GM12878 (cell line): ENCODE results near the gene SLC15A3. TPM values are rescaled to one million over a fixed set of nuclear protein-coding genes. Genes with fewer than 3 reads are reported as not detected.

ENCODE experiments used
- ATAC-seq: fragments of 200-7000 bp; cut with Tn5 transposase; 3 replicates; pipeline ENCODE4 v1.9.1; 2020; ENCODE audit warnings: mild to moderate bottlenecking, moderate library complexity
- BruUV-seq: library from RNA; stranded (reverse); fragments of 400-500 nt; replicated peaks from 2 replicates; lab custom pipeline; 2021; lab: Mats Ljungman, UMichigan
- CTCF ChIA-PET: fragments of 300-600 bp; sonication (Branson Sonifier 250); formaldehyde crosslinking; extraction: SDS; loops from one replicate; lab custom pipeline; 2021; ENCODE audit warnings: inconsistent platforms; lab: Yijun Ruan, JAX
- POLR2A ChIA-PET: fragments of 350-600 bp; formaldehyde crosslinking; extraction: SDS; loops from one replicate; lab custom pipeline; 2021; ENCODE audit warnings: inconsistent platforms; lab: Charles Lee
- RAD21 ChIA-PET: fragments of 300-600 bp; sonication (Branson Sonifier 250); formaldehyde crosslinking; loops from one replicate; lab custom pipeline; 2023; ENCODE audit warnings: antibody characterized with exemption; ENCODE audit not compliant: unreplicated experiment; lab: Charles Lee
- SMC1A ChIA-PET: fragments of 300-600 bp; sonication (Branson Sonifier 250); formaldehyde crosslinking; loops from one replicate; lab custom pipeline; 2023; ENCODE audit not compliant: unreplicated experiment, uncharacterized antibody; lab: Charles Lee
- DNase-seq: peaks from one replicate; pipeline ENCODE4 v3.0.0-alpha.2; 2011; ENCODE audit warnings: low read depth, low spot score
- FAIRE-seq: peaks from 3 replicates; lab custom pipeline; 2011; peaks lifted over from hg19 to GRCh38; lab: Jason Lieb, UNC
- H2AFZ ChIP-seq: 2 replicates; pipeline ENCODE4 v1.6.0; 2011; ENCODE audit warnings: low read depth, low read length, control low read depth; ENCODE audit not compliant: control insufficient read depth
- H3K27ac ChIP-seq: 2 replicates; pipeline ENCODE4 v1.5.1; 2011; ENCODE audit warnings: control low read depth; ENCODE audit not compliant: control insufficient read depth, insufficient read depth
- H3K27me3 ChIP-seq, 2 experiments: replicated peaks in 1 of 2; 2 replicates each; pipeline versions ENCODE4 v1.6.0 to v1.6.1; 2011; ENCODE audit warnings: low read length in 1 of 2; ENCODE audit not compliant: control insufficient read depth in 2 of 2, insufficient read depth in 2 of 2
- H3K36me3 ChIP-seq, 2 experiments: 2 replicates each; pipeline ENCODE4 v1.5.1; 2011; ENCODE audit warnings: low read length in 1 of 2; ENCODE audit not compliant: control insufficient read depth in 2 of 2, insufficient read depth in 2 of 2
- H3K4me1 ChIP-seq: 2 replicates; pipeline ENCODE4 v1.6.1; 2011; ENCODE audit warnings: mild to moderate bottlenecking, low read length, moderate library complexity, mixed read lengths; ENCODE audit not compliant: control insufficient read depth, insufficient read depth
- H3K4me2 ChIP-seq: 2 replicates; pipeline ENCODE4 v1.6.0; 2011; ENCODE audit warnings: control low read depth; ENCODE audit not compliant: control insufficient read depth, insufficient read depth
- H3K4me3 ChIP-seq: fragments of 200-600 bp; sonication (generic); 2 replicates; pipeline ENCODE4 v1.5.1; 2016
- H3K79me2 ChIP-seq: 2 replicates; pipeline ENCODE4 v1.6.0; 2011; ENCODE audit warnings: low read length; ENCODE audit not compliant: control insufficient read depth, insufficient read depth
- H3K9ac ChIP-seq: 2 replicates; pipeline ENCODE4 v1.8.0; 2011; ENCODE audit warnings: low read length, control low read depth, mixed read lengths; ENCODE audit not compliant: control insufficient read depth, insufficient read depth
- H3K9me3 ChIP-seq: replicated peaks from 3 replicates; pipeline ENCODE4 v1.5.1; 2011; ENCODE audit warnings: mild to moderate bottlenecking, low read length; ENCODE audit not compliant: control insufficient read depth, insufficient read depth
- H4K20me1 ChIP-seq: 2 replicates; pipeline ENCODE4 v1.6.0; 2011; ENCODE audit not compliant: control insufficient read depth, insufficient read depth
- BRCA1 ChIP-seq: IDR thresholded peaks from 2 replicates; pipeline ENCODE4 v1.6.1; 2011; ENCODE audit warnings: low read depth, low read length, improper control_type of control experiment
- HDAC6 ChIP-seq: fragments of 200-600 bp; sonication (generic); IDR thresholded peaks from one replicate; pipeline ENCODE4 v1.8.0; 2017; ENCODE audit warnings: antibody characterized with exemption; ENCODE audit not compliant: unreplicated experiment
- HDGF ChIP-seq: fragments of 450-650 bp; IDR thresholded peaks from 2 replicates; pipeline ENCODE4 v1.6.1; 2016; ENCODE audit warnings: antibody characterized with exemption
- JUND ChIP-seq: IDR thresholded peaks from 2 replicates; pipeline ENCODE4 v1.6.1; 2012; ENCODE audit warnings: low read depth, mild to moderate bottlenecking, low read length, improper control_type of control experiment, moderate library complexity
- KLF5 ChIP-seq: fragments of 450-650 bp; IDR thresholded peaks from 2 replicates; pipeline ENCODE4 v1.6.1; 2014; ENCODE audit warnings: mild to moderate bottlenecking; ENCODE audit not compliant: partially characterized antibody
- NR2C1 ChIP-seq: fragments of 450-650 bp; IDR thresholded peaks from 2 replicates; pipeline ENCODE4 v1.6.1; 2017; ENCODE audit warnings: antibody characterized with exemption, mild to moderate bottlenecking, moderate library complexity
- PAX8 ChIP-seq: fragments of 450-650 bp; IDR thresholded peaks from 2 replicates; pipeline ENCODE4 v1.6.1; 2017; ENCODE audit warnings: mild to moderate bottlenecking, moderate library complexity
- RELB ChIP-seq: fragments of 450-650 bp; IDR thresholded peaks from 2 replicates; pipeline ENCODE4 v1.6.1; 2017; ENCODE audit warnings: low read depth, mild to moderate bottlenecking, moderate library complexity
- SMAD5 ChIP-seq: IDR thresholded peaks from 2 replicates; pipeline ENCODE4 v1.6.1; 2016; ENCODE audit warnings: antibody characterized with exemption, low read depth
- WGBS: methylation state at CpG from one replicate; pipeline ENCODE4 v1.1.6; 2016; ENCODE audit warnings: low lambda C conversion rate; ENCODE audit not compliant: insufficient replicate concordance, insufficient coverage; ENCODE audit errors: missing lambda C conversion rate; 5-methylcytosine and 5-hydroxymethylcytosine counted together
- in situ Hi-C: fragments of 300-500 bp; cut with MboI; formaldehyde crosslinking; loops from 9 replicates; pipeline ENCODE4 v1.14.3; 2018; ENCODE audit warnings: mixed read lengths
- intact Hi-C: fragments of 100-400 bp; cut with micrococcal nuclease; formaldehyde crosslinking; loops from one replicate; pipeline ENCODE4 v1.14.2; 2022; ENCODE audit not compliant: unreplicated experiment
- polyA plus RNA-seq, 11 experiments: library from polyadenylated mRNA; depleted of rRNA in 4 of 11; unstranded in 6 of 11; stranded (reverse) in 5 of 11; fragments of >200 nt; fragmentation: Nextera tagmentation in 4 of 11; fragmentation: Illumina TruSeq in 1 of 11; extraction: Ambion mirVana in 4 of 11; extraction: Trizol in 1 of 11; gene quantifications; 1 replicate in 1 of 11; 2 replicates in 10 of 11; pipeline versions ENCODE4 v1.2.1 to v1.2.3, GENCODE V29; 2011 to 2016; ENCODE audit warnings: inconsistent platforms in 2 of 11, missing spikeins in 2 of 11, low read depth in 1 of 11
- total RNA-seq, 4 experiments: library from RNA; depleted of rRNA in 3 of 4; stranded (reverse); fragments of >200 nt in 3 of 4; fragmentation: Illumina TruSeq in 1 of 4; extraction: Trizol in 1 of 4; gene quantifications; 2 replicates each; pipeline versions ENCODE4 v1.2.1 to v1.2.3, GENCODE V29; 2013 to 2021
- TF ChIP-seq, protein P1 (sequence below): fragments of 450-650 bp; IDR thresholded peaks from 2 replicates; pipeline ENCODE4 v1.6.1; 2018; ENCODE audit warnings: mild to moderate bottlenecking, low read depth, moderate library complexity; ENCODE audit not compliant: partially characterized antibody
- TF ChIP-seq, protein P2 (sequence below): fragments of 150-350 bp; IDR thresholded peaks from 2 replicates; pipeline ENCODE4 v1.6.1; 2014; ENCODE audit warnings: mild to moderate bottlenecking, low read depth, low read length
- TF ChIP-seq, protein P3 (sequence below): fragments of 450-650 bp; IDR thresholded peaks from 2 replicates; pipeline ENCODE4 v1.6.1; 2017; ENCODE audit warnings: mild to moderate bottlenecking, moderate library complexity

SLC15A3 gene
- total and polyA plus RNA-seq, 10 of the 15 experiments (the other 5 are each of a cell fraction or from before 2014, with no cell fraction given), result 17.7 to 102 (median 55.8) TPM

DNA sequence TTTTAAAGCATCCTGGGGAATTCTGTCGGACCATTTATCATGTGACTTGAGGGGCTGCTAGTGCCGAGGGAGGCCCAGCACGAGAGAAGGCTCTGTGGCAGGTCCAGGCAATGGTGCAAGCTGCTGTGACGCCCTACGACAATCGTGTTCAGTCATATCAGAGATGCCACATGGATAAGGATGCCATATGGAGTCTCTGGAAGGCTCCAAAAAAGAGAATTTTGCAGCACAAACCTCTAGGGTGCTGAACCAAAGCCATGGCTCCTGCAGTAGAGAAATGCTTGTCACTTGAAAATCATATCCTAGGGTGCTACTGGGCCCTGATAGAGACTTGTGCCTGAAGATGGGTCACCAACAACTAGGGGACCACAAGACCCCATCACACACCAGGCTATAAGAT lies 12.8 kb upstream of the SLC15A3 start (continued):
- TF ChIP-seq, protein P1, sequence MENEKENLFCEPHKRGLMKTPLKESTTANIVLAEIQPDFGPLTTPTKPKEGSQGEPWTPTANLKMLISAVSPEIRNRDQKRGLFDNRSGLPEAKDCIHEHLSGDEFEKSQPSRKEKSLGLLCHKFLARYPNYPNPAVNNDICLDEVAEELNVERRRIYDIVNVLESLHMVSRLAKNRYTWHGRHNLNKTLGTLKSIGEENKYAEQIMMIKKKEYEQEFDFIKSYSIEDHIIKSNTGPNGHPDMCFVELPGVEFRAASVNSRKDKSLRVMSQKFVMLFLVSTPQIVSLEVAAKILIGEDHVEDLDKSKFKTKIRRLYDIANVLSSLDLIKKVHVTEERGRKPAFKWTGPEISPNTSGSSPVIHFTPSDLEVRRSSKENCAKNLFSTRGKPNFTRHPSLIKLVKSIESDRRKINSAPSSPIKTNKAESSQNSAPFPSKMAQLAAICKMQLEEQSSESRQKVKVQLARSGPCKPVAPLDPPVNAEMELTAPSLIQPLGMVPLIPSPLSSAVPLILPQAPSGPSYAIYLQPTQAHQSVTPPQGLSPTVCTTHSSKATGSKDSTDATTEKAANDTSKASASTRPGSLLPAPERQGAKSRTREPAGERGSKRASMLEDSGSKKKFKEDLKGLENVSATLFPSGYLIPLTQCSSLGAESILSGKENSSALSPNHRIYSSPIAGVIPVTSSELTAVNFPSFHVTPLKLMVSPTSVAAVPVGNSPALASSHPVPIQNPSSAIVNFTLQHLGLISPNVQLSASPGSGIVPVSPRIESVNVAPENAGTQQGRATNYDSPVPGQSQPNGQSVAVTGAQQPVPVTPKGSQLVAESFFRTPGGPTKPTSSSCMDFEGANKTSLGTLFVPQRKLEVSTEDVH, result no peak

GRCh38 chr11:60960405-60960804 lies 8.4 kb upstream of the SLC15A3 start:
- no peak overlapping the region for H3K9ac ChIP-seq
- ChIA-PET SMC1A (interaction anchor here (0.9 kb wide), 1 partner anchor 8 kb away, joined by 3 read pairs; no protein-coding TSS in a partner anchor), POLR2A (no interaction called here), RAD21 (no interaction called here), CTCF (interaction anchor here (0.9 kb wide), 2 partner anchors 46 to 124 kb away, joined by 3 read pairs; no protein-coding TSS in a partner anchor)
- no TSS peak for BruUV-seq
- no peak overlapping the region for H2AFZ ChIP-seq
- H3K27me3 ChIP-seq, result no peaks in the 10 kb centered on the region
- no peaks in the 10 kb centered on the region for H4K20me1 ChIP-seq
- WGBS, result 68% methylated on average over 7 of the region's 7 CpGs
- no peak overlapping the region for H3K27ac ChIP-seq
- FAIRE-seq, result no peak
- H3K4me1 ChIP-seq, result peaks cover 8% of the 10 kb centered on the region
- in situ Hi-C loops (no loop called here), intact Hi-C loops (no loop called here)
- H3K9me3 ChIP-seq, result no peaks in the 10 kb centered on the region; the same call in 2 of the 3 replicates
- no peaks in the 10 kb centered on the region for H3K79me2 ChIP-seq
- ATAC-seq, result no peak
- H3K4me2 ChIP-seq, result no peak overlapping the region
- no peak overlapping the region for H3K4me3 ChIP-seq
- no peaks in the 10 kb centered on the region for H3K36me3 ChIP-seq
- no peak for DNase-seq
- TF ChIP-seq HDAC6, result no peak
- TF ChIP-seq BRCA1, result no peak
- TF ChIP-seq NR2C1, result no peak
- TF ChIP-seq RELB, result no peak
- no peak for TF ChIP-seq KLF5
- TF ChIP-seq SMAD5, result no peak
- no peak for TF ChIP-seq JUND
- TF ChIP-seq, protein P2, sequence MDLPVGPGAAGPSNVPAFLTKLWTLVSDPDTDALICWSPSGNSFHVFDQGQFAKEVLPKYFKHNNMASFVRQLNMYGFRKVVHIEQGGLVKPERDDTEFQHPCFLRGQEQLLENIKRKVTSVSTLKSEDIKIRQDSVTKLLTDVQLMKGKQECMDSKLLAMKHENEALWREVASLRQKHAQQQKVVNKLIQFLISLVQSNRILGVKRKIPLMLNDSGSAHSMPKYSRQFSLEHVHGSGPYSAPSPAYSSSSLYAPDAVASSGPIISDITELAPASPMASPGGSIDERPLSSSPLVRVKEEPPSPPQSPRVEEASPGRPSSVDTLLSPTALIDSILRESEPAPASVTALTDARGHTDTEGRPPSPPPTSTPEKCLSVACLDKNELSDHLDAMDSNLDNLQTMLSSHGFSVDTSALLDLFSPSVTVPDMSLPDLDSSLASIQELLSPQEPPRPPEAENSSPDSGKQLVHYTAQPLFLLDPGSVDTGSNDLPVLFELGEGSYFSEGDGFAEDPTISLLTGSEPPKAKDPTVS, result no peak
- no peak for TF ChIP-seq HDGF
- TF ChIP-seq, protein P3, sequence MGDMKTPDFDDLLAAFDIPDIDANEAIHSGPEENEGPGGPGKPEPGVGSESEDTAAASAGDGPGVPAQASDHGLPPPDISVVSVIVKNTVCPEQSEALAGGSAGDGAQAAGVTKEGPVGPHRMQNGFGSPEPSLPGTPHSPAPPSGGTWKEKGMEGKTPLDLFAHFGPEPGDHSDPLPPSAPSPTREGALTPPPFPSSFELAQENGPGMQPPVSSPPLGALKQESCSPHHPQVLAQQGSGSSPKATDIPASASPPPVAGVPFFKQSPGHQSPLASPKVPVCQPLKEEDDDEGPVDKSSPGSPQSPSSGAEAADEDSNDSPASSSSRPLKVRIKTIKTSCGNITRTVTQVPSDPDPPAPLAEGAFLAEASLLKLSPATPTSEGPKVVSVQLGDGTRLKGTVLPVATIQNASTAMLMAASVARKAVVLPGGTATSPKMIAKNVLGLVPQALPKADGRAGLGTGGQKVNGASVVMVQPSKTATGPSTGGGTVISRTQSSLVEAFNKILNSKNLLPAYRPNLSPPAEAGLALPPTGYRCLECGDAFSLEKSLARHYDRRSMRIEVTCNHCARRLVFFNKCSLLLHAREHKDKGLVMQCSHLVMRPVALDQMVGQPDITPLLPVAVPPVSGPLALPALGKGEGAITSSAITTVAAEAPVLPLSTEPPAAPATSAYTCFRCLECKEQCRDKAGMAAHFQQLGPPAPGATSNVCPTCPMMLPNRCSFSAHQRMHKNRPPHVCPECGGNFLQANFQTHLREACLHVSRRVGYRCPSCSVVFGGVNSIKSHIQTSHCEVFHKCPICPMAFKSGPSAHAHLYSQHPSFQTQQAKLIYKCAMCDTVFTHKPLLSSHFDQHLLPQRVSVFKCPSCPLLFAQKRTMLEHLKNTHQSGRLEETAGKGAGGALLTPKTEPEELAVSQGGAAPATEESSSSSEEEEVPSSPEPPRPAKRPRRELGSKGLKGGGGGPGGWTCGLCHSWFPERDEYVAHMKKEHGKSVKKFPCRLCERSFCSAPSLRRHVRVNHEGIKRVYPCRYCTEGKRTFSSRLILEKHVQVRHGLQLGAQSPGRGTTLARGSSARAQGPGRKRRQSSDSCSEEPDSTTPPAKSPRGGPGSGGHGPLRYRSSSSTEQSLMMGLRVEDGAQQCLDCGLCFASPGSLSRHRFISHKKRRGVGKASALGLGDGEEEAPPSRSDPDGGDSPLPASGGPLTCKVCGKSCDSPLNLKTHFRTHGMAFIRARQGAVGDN, result no peak
- no peak for TF ChIP-seq PAX8
